AG09309 (cell line): ENCODE results near the gene PRKG1.

Experiments
- DNase-seq: peaks from one replicate; pipeline ENCODE4 v3.0.0-alpha.2; 2010; ENCODE audit warnings: low read depth
- H3K4me3 ChIP-seq: 2 replicates; pipeline ENCODE4 v1.5.1; 2011; ENCODE audit warnings: mild to moderate bottlenecking, low read depth, low read length, moderate library complexity; ENCODE audit not compliant: control insufficient read depth
- CTCF ChIP-seq: IDR thresholded peaks from 2 replicates; pipeline ENCODE4 v1.5.1; 2011; ENCODE audit warnings: mild to moderate bottlenecking, low read depth, low read length, inconsistent platforms; ENCODE audit not compliant: insufficient read depth, control insufficient read depth; ENCODE audit errors: missing control alignments

PRKG1 gene

GRCh38 chr10:52287866-52288265 lies 1213.6 kb downstream of the PRKG1 start:
- DNase-seq = no peak
- no peak overlapping the region for H3K4me3 ChIP-seq
- no peak for TF ChIP-seq CTCF

GRCh38 chr10:52297747-52298146 lies 1223.5 kb downstream of the PRKG1 start:
- TF ChIP-seq CTCF = no peak
- H3K4me3 ChIP-seq = no peak overlapping the region
- no peak for DNase-seq

- no peak for TF ChIP-seq CTCF
- no peak overlapping the region for H3K4me3 ChIP-seq
- DNase-seq = no peak
Observed at GRCh38 chr10:52300599-52301277, 1226.5 kb downstream of the PRKG1 start.

- TF ChIP-seq CTCF = peak; percentile 70
- DNase-seq = no peak
- H3K4me3 ChIP-seq = peak overlapping the region; percentile 4
Observed at GRCh38 chr10:52308251-52309031, 1234.2 kb downstream of the PRKG1 start.

- no peak for DNase-seq
- H3K4me3 ChIP-seq = peak overlapping the region; percentile 61
- TF ChIP-seq CTCF = no peak
Observed at GRCh38 chr10:52312942-52313255, 1238.6 kb downstream of the PRKG1 start.

GRCh38 chr10:52313256-52313932 lies 1239.1 kb downstream of the PRKG1 start:
- peak overlapping the region; percentile 61 for H3K4me3 ChIP-seq
- no peak for DNase-seq
- TF ChIP-seq CTCF = no peak
